22Rv1 (cell line): ENCODE measurements around the gene CCDC43.

Source experiments
- CTCF ChIP-seq: fragments of 450-650 bp; IDR thresholded peaks from 2 replicates; pipeline ENCODE4 v1.5.1; 2017; ENCODE audit warnings: mild to moderate bottlenecking
- ZFX ChIP-seq: fragments of 450-650 bp; IDR thresholded peaks from 2 replicates; pipeline ENCODE4 v1.6.1; 2017; ENCODE audit warnings: antibody characterized with exemption, borderline replicate concordance

GRCh38 chr17:44651228-44651627, 38.3 kb downstream of the CCDC43 start:
- TF ChIP-seq CTCF (no peak), ZFX (no peak)
